ENCODE measurements around the gene GTF2IRD1. TPM values are rescaled to one million over a fixed set of nuclear protein-coding genes. Genes with fewer than 3 reads are reported as not detected.
"Not testable (repeated sequence)": the region's sequence is repeated elsewhere in the genome, so short reads cannot be mapped to it uniquely, and the experiment has no call there.

Gene GTF2IRD1
- total RNA-seq, 2 experiments from 2014 or later: 0.94 to 1.3 TPM

GRCh38 chr7:74627661-74628411, 174.1 kb downstream of the GTF2IRD1 start:
- POLR2A ChIA-PET: no interaction called here

GRCh38 chr7:74632505-74632904, 178.8 kb downstream of the GTF2IRD1 start:
- Mint-ChIP-seq H3K4me1 (no peaks in the 10 kb centered on the region), H3K27ac (no peak overlapping the region), H3K27me3 (no peaks in the 10 kb centered on the region), H3K9me3 (no peaks in the 10 kb centered on the region), H3K36me3 (ENCODE audit: low read depth) (no peaks in the 10 kb centered on the region), H3K4me3 (no peak overlapping the region)
- POLR2A ChIA-PET: no interaction called here
- CTCF ChIA-PET: interaction anchor here (0.5 to 0.6 kb wide), 2 partner anchors 41 to 323 kb away, joined by 3 to 4 read pairs; no protein-coding TSS in a partner anchor
- no peak for DNase-seq

More at GRCh38 chr7:74627661-74628411, 174.1 kb downstream of the GTF2IRD1 start:
- H3K36me3 Mint-ChIP-seq (ENCODE audit: low read depth): no peaks in the 10 kb centered on the region
- H3K4me1 Mint-ChIP-seq: peaks cover 2% of the 10 kb centered on the region
- H3K9me3 Mint-ChIP-seq: no peaks in the 10 kb centered on the region
- no peak overlapping the region for H3K27ac Mint-ChIP-seq
- no peak for DNase-seq
- CTCF ChIA-PET: no interaction called here
- H3K4me3 Mint-ChIP-seq: no peak overlapping the region
- H3K27me3 Mint-ChIP-seq: no peaks in the 10 kb centered on the region

GRCh38 chr7:74633451-74633921, 179.8 kb downstream of the GTF2IRD1 start:
- DNase-seq: no peak
- no peaks in the 10 kb centered on the region for H3K9me3 Mint-ChIP-seq
- ChIA-PET CTCF (no interaction called here), POLR2A (no interaction called here)
- no peak overlapping the region for H3K27ac Mint-ChIP-seq
- no peaks in the 10 kb centered on the region for H3K36me3 Mint-ChIP-seq (ENCODE audit: low read depth)
- no peaks in the 10 kb centered on the region for H3K27me3 Mint-ChIP-seq
- H3K4me3 Mint-ChIP-seq: no peak overlapping the region
- H3K4me1 Mint-ChIP-seq: no peaks in the 10 kb centered on the region

- POLR2A ChIA-PET: no interaction called here
Observed at GRCh38 chr7:74637745-74638144, 184.0 kb downstream of the GTF2IRD1 start.

GRCh38 chr7:74650055-74650454, 196.3 kb downstream of the GTF2IRD1 start:
- peaks cover 36% of the 10 kb centered on the region for H3K4me1 Mint-ChIP-seq
- peak overlapping the region; percentile 91 for H3K27ac Mint-ChIP-seq
- peak overlapping the region; percentile 77 for H3K4me3 Mint-ChIP-seq
- DNase-seq: peak; percentile 76
- H3K27me3 Mint-ChIP-seq; H3K9me3 Mint-ChIP-seq; H3K36me3 Mint-ChIP-seq (ENCODE audit: low read depth); POLR2A ChIA-PET: not testable (repeated sequence)
- CTCF ChIA-PET: interaction anchor here (0.6 kb wide), 1 partner anchor 200 kb away, joined by 4 read pairs; no protein-coding TSS in a partner anchor

More at GRCh38 chr7:74637745-74638144, 184.0 kb downstream of the GTF2IRD1 start:
- Mint-ChIP-seq H3K4me1 (peaks cover 2% of the 10 kb centered on the region), H3K36me3 (ENCODE audit: low read depth) (no peaks in the 10 kb centered on the region), H3K4me3 (no peak overlapping the region), H3K27me3 (no peaks in the 10 kb centered on the region), H3K9me3 (no peaks in the 10 kb centered on the region), H3K27ac (no peak overlapping the region)
- CTCF ChIA-PET: interaction anchor here (0.7 to 1.0 kb wide), 2 partner anchors 8 to 44 kb away, joined by 3 to 4 read pairs; no protein-coding TSS in a partner anchor
- DNase-seq: no peak

GRCh38 chr7:74650493-74651132, 196.9 kb downstream of the GTF2IRD1 start:
- CTCF ChIA-PET; H3K9me3 Mint-ChIP-seq; H3K36me3 Mint-ChIP-seq (ENCODE audit: low read depth); POLR2A ChIA-PET; H3K27me3 Mint-ChIP-seq: not testable (repeated sequence)
- H3K27ac Mint-ChIP-seq: peak overlapping the region; percentile 91
- DNase-seq: peak; percentile 35
- H3K4me3 Mint-ChIP-seq: peak overlapping the region; percentile 77
- peaks cover 42% of the 10 kb centered on the region for H3K4me1 Mint-ChIP-seq

GRCh38 chr7:74651133-74651504, 197.4 kb downstream of the GTF2IRD1 start:
- H3K9me3 Mint-ChIP-seq; POLR2A ChIA-PET; DNase-seq; H3K27me3 Mint-ChIP-seq; H3K36me3 Mint-ChIP-seq (ENCODE audit: low read depth): not testable (repeated sequence)
- Mint-ChIP-seq H3K4me1 (peaks cover 47% of the 10 kb centered on the region), H3K4me3 (peak overlapping the region; percentile 77), H3K27ac (peak overlapping the region; percentile 91)
- CTCF ChIA-PET: interaction anchor here (0.6 kb wide), 1 partner anchor 55 kb away, joined by 3 read pairs; no protein-coding TSS in a partner anchor

Other genes with a start within 250 kb of the GTF2IRD1 start
- 1 to 10 TPM; 8.0 to 8.4 TPM for gene LAT2, start 243.9 kb upstream of the GTF2IRD1 start, total RNA-seq
- gene RFC2, start 199.5 kb upstream of the GTF2IRD1 start, total RNA-seq: 10 to 100 TPM; 52.2 to 62.9 TPM
- under 1 TPM; 0.72 to 0.89 TPM for gene CLIP2, start 164.5 kb upstream of the GTF2IRD1 start, total RNA-seq
- 100 to 1,000 TPM; 162 to 163 TPM for gene GTF2I, start 203.8 kb downstream of the GTF2IRD1 start, total RNA-seq